HepG2 (cell line): ENCODE results near the gene RRP12. TPM values are rescaled to one million over a fixed set of nuclear protein-coding genes. Genes with fewer than 3 reads are reported as not detected.
A peak's percentile ranks its signal among the peaks of the same experiment; 100 is the strongest.

Experiments used
- ATAC-seq: fragments of 200-7000 bp; cut with Tn5 transposase; 3 replicates; pipeline ENCODE4 v1.9.1; 2020; ENCODE audit warnings: mild to moderate bottlenecking, moderate library complexity
- BruUV-seq: library from RNA; stranded (reverse); fragments of 400-500 nt; replicated peaks from 2 replicates; lab custom pipeline; 2021; lab: Mats Ljungman, UMichigan
- CTCF ChIA-PET: fragments of 300-600 bp; formaldehyde crosslinking; extraction: SDS; loops from one replicate; lab custom pipeline; 2021; ENCODE audit warnings: low total read pairs, inconsistent platforms, low intra/inter-chr PET ratio; lab: Yijun Ruan, JAX
- POLR2A ChIA-PET: fragments of 350-600 bp; sonication (Branson Sonifier 250); formaldehyde crosslinking; loops from one replicate; lab custom pipeline; 2020; ENCODE audit warnings: antibody characterized with exemption, inconsistent platforms; lab: Yijun Ruan, JAX
- DNase-seq: peaks from one replicate; pipeline ENCODE4 v3.0.0-alpha.2; 2015; ENCODE audit warnings: low spot score
- FAIRE-seq: peaks from 3 replicates; lab custom pipeline; 2011; peaks lifted over from hg19 to GRCh38; lab: Jason Lieb, UNC
- H2AFZ ChIP-seq: one replicate; pipeline ENCODE4 v1.6.1; 2011; ENCODE audit warnings: low read length, inconsistent platforms
- H3K27ac ChIP-seq: fragments of 300-600 bp; 3 replicates; pipeline ENCODE4 v1.8.0; 2011; ENCODE audit warnings: mixed run types, mild to moderate bottlenecking, mixed read lengths, low read length, inconsistent platforms; ENCODE audit not compliant: insufficient read depth; ENCODE audit errors: extremely low read length
- H3K27me3 ChIP-seq, 2 experiments: fragments of 200-600 bp in 1 of 2; 2 replicates in 1 of 2; 3 replicates in 1 of 2; pipeline versions ENCODE4 v1.6.0 to v1.8.0; 2011; ENCODE audit warnings: low read length in 2 of 2, mild to moderate bottlenecking in 2 of 2, moderate library complexity in 2 of 2, inconsistent platforms in 1 of 2; ENCODE audit not compliant: insufficient read depth in 2 of 2, control insufficient read depth in 1 of 2
- H3K36me3 ChIP-seq, 2 experiments: fragments of 200-600 bp in 1 of 2; replicated peaks in 1 of 2; 2 replicates in 1 of 2; 3 replicates in 1 of 2; pipeline versions ENCODE4 v1.5.1 to v1.8.0; 2011; ENCODE audit warnings: low read length in 2 of 2, inconsistent platforms in 1 of 2; ENCODE audit not compliant: insufficient read depth in 2 of 2, control insufficient read depth in 1 of 2
- H3K4me1 ChIP-seq: 2 replicates; pipeline ENCODE4 v1.5.1; 2012; ENCODE audit warnings: low read length, inconsistent platforms; ENCODE audit not compliant: insufficient read depth
- H3K4me2 ChIP-seq: 2 replicates; pipeline ENCODE4 v1.6.0; 2011; ENCODE audit warnings: low read depth, low read length, inconsistent platforms
- H3K4me3 ChIP-seq, 3 experiments: fragments of 200-600 bp in 1 of 3; sonication (generic), shearing (Covaris generic) in 1 of 3; replicated peaks in 1 of 3; 2 replicates each; pipeline ENCODE4 v1.5.1; 2011 to 2016; ENCODE audit warnings: low read length in 3 of 3, inconsistent platforms in 2 of 3, low read depth in 2 of 3, mild to moderate bottlenecking in 2 of 3, control low read depth in 1 of 3, mixed read lengths in 1 of 3; ENCODE audit not compliant: insufficient read depth in 1 of 3
- H3K79me2 ChIP-seq: one replicate; pipeline ENCODE4 v1.6.1; 2011; ENCODE audit warnings: low read length, inconsistent platforms; ENCODE audit not compliant: insufficient read depth
- H3K9ac ChIP-seq: 2 replicates; pipeline ENCODE4 v1.6.0; 2011; ENCODE audit warnings: mild to moderate bottlenecking, low read depth, low read length, inconsistent platforms; ENCODE audit not compliant: insufficient read depth
- H3K9me3 ChIP-seq: 2 replicates; pipeline ENCODE4 v1.5.1; 2012; ENCODE audit warnings: mild to moderate bottlenecking, low read length
- H4K20me1 ChIP-seq: 2 replicates; pipeline ENCODE4 v1.6.0; 2011; ENCODE audit warnings: inconsistent platforms, mild to moderate bottlenecking, low read length, moderate library complexity; ENCODE audit not compliant: insufficient read depth
- ATM ChIP-seq: fragments of 450-650 bp; IDR thresholded peaks from 2 replicates; pipeline ENCODE4 v1.7.1; 2017; ENCODE audit warnings: mild to moderate bottlenecking, borderline replicate concordance
- MTA3 ChIP-seq: sonication (generic); formaldehyde crosslinking; IDR thresholded peaks from 2 replicates; pipeline ENCODE4 v1.4.0; 2020; ENCODE audit warnings: missing genetic modification reagents
- SP140L ChIP-seq: sonication (generic); formaldehyde crosslinking; IDR thresholded peaks from 2 replicates; pipeline ENCODE4 v1.4.0; 2020; ENCODE audit warnings: missing genetic modification reagents, borderline replicate concordance
- TGIF2 ChIP-seq: IDR thresholded peaks from 2 replicates; pipeline ENCODE4 v1.6.1; 2016; ENCODE audit warnings: control low read depth, missing compliant biosample characterization
- ZFY ChIP-seq: sonication (generic); formaldehyde crosslinking; IDR thresholded peaks from 2 replicates; pipeline ENCODE4 v1.4.0; 2020; ENCODE audit warnings: missing genetic modification reagents
- ZNF496 ChIP-seq: sonication (generic); formaldehyde crosslinking; IDR thresholded peaks from 2 replicates; pipeline ENCODE4 v1.8.1; 2023; ENCODE audit warnings: mild to moderate bottlenecking, moderate library complexity, missing genetic modification reagents; ENCODE audit not compliant: insufficient replicate concordance
- WGBS: methylation state at CpG from one replicate; pipeline ENCODE4 v1.1.6; 2017; ENCODE audit warnings: low lambda C conversion rate; 5-methylcytosine and 5-hydroxymethylcytosine counted together
- in situ Hi-C: cut with HindIII; loops from 2 replicates; pipeline ENCODE4 v1.10.0; 2017; ENCODE audit warnings: low pct_unique_long_range_greater_than_20kb; ENCODE audit not compliant: extremely low pct_ligation_motif_present
- intact Hi-C: fragments of 100-400 bp; cut with micrococcal nuclease; formaldehyde crosslinking; loops from one replicate; pipeline ENCODE4 v1.10.0; 2022; ENCODE audit not compliant: unreplicated experiment
- polyA plus RNA-seq, 8 experiments: library from polyadenylated mRNA; depleted of rRNA in 3 of 8; stranded (reverse) in 7 of 8; unstranded in 1 of 8; fragments of >200 nt; fragmentation: Illumina TruSeq in 4 of 8; extraction: Trizol in 4 of 8; gene quantifications; 2 replicates each; pipeline versions ENCODE4 v1.2.1 to v1.2.3, GENCODE V29; 2011 to 2016; ENCODE audit warnings: low read depth in 4 of 8, missing spikeins in 1 of 8, mixed read lengths in 1 of 8; ENCODE audit not compliant: insufficient read depth in 1 of 8
- total RNA-seq, 5 experiments: library from RNA; depleted of rRNA; stranded (reverse); fragments of >200 nt; fragmentation: Illumina TruSeq; extraction: Trizol; gene quantifications; 2 replicates each; pipeline ENCODE4 v1.2.3, GENCODE V29; 2016; ENCODE audit warnings: low read depth in 1 of 5
- TF ChIP-seq, protein P1 (sequence below): sonication (generic); formaldehyde crosslinking; IDR thresholded peaks from 2 replicates; pipeline ENCODE4 v1.4.0; 2020; ENCODE audit warnings: missing genetic modification reagents
- TF ChIP-seq, protein P2 (sequence below): sonication (generic); formaldehyde crosslinking; IDR thresholded peaks from 2 replicates; pipeline ENCODE4 v1.5.1; 2020; ENCODE audit warnings: mild to moderate bottlenecking, missing genetic modification reagents
- TF ChIP-seq, protein P3 (sequence below): sonication (generic); formaldehyde crosslinking; conservative IDR thresholded peaks from 2 replicates; pipeline ENCODE4 v1.8.0; 2022; ENCODE audit warnings: missing genetic modification reagents

RRP12 gene
- total and polyA plus RNA-seq, 2 of the 13 experiments (the other 11 are each of a cell fraction or from before 2014, with no cell fraction given) = 13.2 to 39.4 TPM

DNA sequence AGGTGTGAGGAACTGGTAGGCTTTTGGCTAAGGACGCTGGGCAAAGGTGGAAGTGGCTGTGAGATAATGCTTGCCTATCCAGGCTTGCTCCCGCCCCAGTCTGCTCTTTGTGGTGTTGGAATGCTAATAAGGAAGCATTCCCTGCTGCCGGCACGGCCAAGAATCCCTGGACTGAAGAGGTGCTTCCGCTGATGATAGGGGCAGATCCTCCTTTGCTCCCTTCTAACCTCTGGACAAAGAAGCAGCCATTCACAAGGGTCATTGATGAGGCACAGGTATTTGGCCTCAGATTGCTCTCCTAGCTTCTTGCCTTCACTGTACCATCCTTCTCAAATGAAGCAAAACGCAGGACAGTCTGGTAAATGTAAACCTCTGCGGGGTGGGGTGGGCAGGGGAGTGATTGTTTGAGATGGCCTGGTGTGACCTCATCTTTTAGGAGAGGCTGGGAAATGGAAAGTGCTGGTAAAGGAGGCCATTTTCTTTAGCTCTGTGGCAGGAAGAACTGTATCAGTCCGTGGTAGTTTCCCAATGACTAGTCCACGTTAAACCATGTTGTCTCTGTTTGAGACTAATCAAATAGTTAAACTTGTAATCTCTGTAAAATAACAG, 26.5 kb upstream of the RRP12 start:
- WGBS = 6% methylated on average over 5 of the region's 9 CpGs
- CTCF ChIA-PET = interaction anchor here (2.1 kb wide), 1 partner anchor 20 kb away, joined by 14 read pairs; no protein-coding TSS in a partner anchor
- ATAC-seq = peak; percentile 65
- peaks cover 33% of the 10 kb centered on the region for H4K20me1 ChIP-seq
- H3K4me1 ChIP-seq = peaks cover 42% of the 10 kb centered on the region
- in situ Hi-C loops (no loop called here), intact Hi-C loops (loop anchor here (2.0 kb wide), 2 partner anchors 17 to 21 kb away; no protein-coding TSS in a partner anchor)
- H3K4me3 ChIP-seq = peak overlapping the region; percentile 83 to 98 (median 96)
- H2AFZ ChIP-seq = no peak overlapping the region
- H3K36me3 ChIP-seq = peaks cover 3 to 30% of the 10 kb centered on the region in 2 experiments
- no peaks in the 10 kb centered on the region for H3K9me3 ChIP-seq
- peak overlapping the region; percentile 93 for H3K9ac ChIP-seq
- BruUV-seq = no TSS peak
- peaks cover 40% of the 10 kb centered on the region for H3K79me2 ChIP-seq
- H3K4me2 ChIP-seq = peak overlapping the region; percentile 91
- peak; percentile 74 for DNase-seq
- peak; percentile 64 for FAIRE-seq
- H3K27me3 ChIP-seq = no peaks in the 10 kb centered on the region; a peak in 1 of 5 replicates
- POLR2A ChIA-PET = interaction anchor here (0.5 to 2.3 kb wide), 6 partner anchors 10 to 27 kb away, joined by 3 to 7 read pairs (median 4); partner anchors contain the start of gene RRP12
- H3K27ac ChIP-seq = peak overlapping the region; percentile 89
- no peak for TF ChIP-seq MTA3 (CRISPR knock-in tag)
- TF ChIP-seq ZNF496 (CRISPR knock-in tag) = no peak
- no peak for TF ChIP-seq SP140L (CRISPR knock-in tag)
- TF ChIP-seq, protein P1, sequence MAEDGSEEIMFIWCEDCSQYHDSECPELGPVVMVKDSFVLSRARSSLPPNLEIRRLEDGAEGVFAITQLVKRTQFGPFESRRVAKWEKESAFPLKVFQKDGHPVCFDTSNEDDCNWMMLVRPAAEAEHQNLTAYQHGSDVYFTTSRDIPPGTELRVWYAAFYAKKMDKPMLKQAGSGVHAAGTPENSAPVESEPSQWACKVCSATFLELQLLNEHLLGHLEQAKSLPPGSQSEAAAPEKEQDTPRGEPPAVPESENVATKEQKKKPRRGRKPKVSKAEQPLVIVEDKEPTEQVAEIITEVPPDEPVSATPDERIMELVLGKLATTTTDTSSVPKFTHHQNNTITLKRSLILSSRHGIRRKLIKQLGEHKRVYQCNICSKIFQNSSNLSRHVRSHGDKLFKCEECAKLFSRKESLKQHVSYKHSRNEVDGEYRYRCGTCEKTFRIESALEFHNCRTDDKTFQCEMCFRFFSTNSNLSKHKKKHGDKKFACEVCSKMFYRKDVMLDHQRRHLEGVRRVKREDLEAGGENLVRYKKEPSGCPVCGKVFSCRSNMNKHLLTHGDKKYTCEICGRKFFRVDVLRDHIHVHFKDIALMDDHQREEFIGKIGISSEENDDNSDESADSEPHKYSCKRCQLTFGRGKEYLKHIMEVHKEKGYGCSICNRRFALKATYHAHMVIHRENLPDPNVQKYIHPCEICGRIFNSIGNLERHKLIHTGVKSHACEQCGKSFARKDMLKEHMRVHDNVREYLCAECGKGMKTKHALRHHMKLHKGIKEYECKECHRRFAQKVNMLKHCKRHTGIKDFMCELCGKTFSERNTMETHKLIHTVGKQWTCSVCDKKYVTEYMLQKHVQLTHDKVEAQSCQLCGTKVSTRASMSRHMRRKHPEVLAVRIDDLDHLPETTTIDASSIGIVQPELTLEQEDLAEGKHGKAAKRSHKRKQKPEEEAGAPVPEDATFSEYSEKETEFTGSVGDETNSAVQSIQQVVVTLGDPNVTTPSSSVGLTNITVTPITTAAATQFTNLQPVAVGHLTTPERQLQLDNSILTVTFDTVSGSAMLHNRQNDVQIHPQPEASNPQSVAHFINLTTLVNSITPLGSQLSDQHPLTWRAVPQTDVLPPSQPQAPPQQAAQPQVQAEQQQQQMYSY = no peak
- TF ChIP-seq TGIF2 (CRISPR knock-in tag) = 0 out of 2 replicates have a peak, but pooled peaks have one; percentile 12
- TF ChIP-seq, protein P2, sequence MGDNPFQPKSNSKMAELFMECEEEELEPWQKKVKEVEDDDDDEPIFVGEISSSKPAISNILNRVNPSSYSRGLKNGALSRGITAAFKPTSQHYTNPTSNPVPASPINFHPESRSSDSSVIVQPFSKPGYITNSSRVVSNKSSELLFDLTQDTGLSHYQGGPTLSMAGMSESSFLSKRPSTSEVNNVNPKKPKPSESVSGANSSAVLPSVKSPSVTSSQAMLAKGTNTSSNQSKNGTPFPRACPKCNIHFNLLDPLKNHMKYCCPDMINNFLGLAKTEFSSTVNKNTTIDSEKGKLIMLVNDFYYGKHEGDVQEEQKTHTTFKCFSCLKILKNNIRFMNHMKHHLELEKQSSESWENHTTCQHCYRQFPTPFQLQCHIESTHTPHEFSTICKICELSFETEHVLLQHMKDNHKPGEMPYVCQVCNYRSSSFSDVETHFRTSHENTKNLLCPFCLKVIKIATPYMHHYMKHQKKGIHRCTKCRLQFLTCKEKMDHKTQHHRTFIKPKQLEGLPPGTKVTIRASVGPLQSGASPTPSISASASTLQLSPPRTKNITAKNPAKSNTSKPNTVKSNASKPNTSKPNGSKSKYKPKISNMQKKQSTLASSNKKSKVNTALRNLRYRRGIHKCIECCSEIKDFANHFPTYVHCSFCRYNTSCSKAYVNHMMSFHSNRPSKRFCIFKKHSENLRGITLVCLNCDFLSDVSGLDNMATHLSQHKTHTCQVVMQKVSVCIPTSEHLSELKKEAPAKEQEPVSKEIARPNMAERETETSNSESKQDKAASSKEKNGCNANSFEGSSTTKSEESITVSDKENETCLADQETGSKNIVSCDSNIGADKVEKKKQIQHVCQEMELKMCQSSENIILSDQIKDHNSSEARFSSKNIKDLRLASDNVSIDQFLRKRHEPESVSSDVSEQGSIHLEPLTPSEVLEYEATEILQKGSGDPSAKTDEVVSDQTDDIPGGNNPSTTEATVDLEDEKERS = no peak
- TF ChIP-seq ZFY = no peak
- TF ChIP-seq ATM = no peak
- TF ChIP-seq, protein P3, sequence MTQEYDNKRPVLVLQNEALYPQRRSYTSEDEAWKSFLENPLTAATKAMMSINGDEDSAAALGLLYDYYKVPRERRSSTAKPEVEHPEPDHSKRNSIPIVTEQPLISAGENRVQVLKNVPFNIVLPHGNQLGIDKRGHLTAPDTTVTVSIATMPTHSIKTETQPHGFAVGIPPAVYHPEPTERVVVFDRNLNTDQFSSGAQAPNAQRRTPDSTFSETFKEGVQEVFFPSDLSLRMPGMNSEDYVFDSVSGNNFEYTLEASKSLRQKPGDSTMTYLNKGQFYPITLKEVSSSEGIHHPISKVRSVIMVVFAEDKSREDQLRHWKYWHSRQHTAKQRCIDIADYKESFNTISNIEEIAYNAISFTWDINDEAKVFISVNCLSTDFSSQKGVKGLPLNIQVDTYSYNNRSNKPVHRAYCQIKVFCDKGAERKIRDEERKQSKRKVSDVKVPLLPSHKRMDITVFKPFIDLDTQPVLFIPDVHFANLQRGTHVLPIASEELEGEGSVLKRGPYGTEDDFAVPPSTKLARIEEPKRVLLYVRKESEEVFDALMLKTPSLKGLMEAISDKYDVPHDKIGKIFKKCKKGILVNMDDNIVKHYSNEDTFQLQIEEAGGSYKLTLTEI = no peak
